Urinary bladder (tissue), 4 donors: ENCODE results near the gene NEK1. TPM values are rescaled to one million over a fixed set of nuclear protein-coding genes. Genes with fewer than 3 reads are reported as not detected.
"Not testable (repeated sequence)": the region's sequence is repeated elsewhere in the genome, so short reads cannot be mapped to it uniquely, and the experiment has no call there.

Source experiments
- DNase-seq: peaks from one replicate; pipeline ENCODE4 v3.0.0-alpha.2; 2015; ENCODE audit errors: extremely low spot score
- H3K27ac ChIP-seq: one replicate; pipeline ENCODE4 v1.5.1; 2013; ENCODE audit warnings: low read depth, mild to moderate bottlenecking, moderate library complexity
- H3K36me3 ChIP-seq: one replicate; pipeline ENCODE4 v1.6.1; 2013; ENCODE audit warnings: mild to moderate bottlenecking, moderate library complexity; ENCODE audit not compliant: insufficient read depth
- H3K4me1 ChIP-seq: one replicate; pipeline ENCODE4 v1.6.1; 2013; ENCODE audit warnings: mild to moderate bottlenecking, moderate library complexity; ENCODE audit not compliant: insufficient read depth
- H3K4me3 ChIP-seq: one replicate; pipeline ENCODE4 v1.5.1; 2013; ENCODE audit warnings: low read depth, low read length
- WGBS: extraction: QIAGEN DNeasy Blood & Tissue Kit; methylation state at CpG from one replicate; pipeline ENCODE4 v1.1.7; 2013; 5-methylcytosine and 5-hydroxymethylcytosine counted together
- polyA plus RNA-seq: library from polyadenylated mRNA; stranded (reverse); fragments of 200-250 nt; gene quantifications from one replicate; pipeline ENCODE4 v1.2.3, GENCODE V29; 2013
- total RNA-seq: library from RNA; depleted of rRNA; stranded (reverse); fragments of >200 nt; gene quantifications from one replicate; pipeline ENCODE4 v1.2.3, GENCODE V29; 2014
- donor health status: healthy with polysubstance abuse.
- donor health status: healthy.

Gene NEK1
- total and polyA plus RNA-seq, 2 donors, result 10.0 to 40.8 TPM

GRCh38 chr4:169649545-169650226, 37.3 kb upstream of the NEK1 start:
- H3K4me3 ChIP-seq, result no peak overlapping the region
- H3K36me3 ChIP-seq, result no peaks in the 10 kb centered on the region
- 80% methylated on average over 7 of the region's 7 CpGs for WGBS
- DNase-seq, result no peak
- H3K4me1 ChIP-seq, result no peaks in the 10 kb centered on the region
- H3K27ac ChIP-seq, result no peak overlapping the region

- WGBS, result 76% methylated on average over 1 of the region's 1 CpG
- H3K4me1 ChIP-seq, result no peaks in the 10 kb centered on the region
- H3K27ac ChIP-seq, result no peak overlapping the region
- no peaks in the 10 kb centered on the region for H3K36me3 ChIP-seq
- H3K4me3 ChIP-seq, result no peak overlapping the region
- DNase-seq, result no peak
These were observed 33.2 kb upstream of the NEK1 start for GRCh38 chr4:169645627-169646026.

GRCh38 chr4:169644802-169645201, 32.4 kb upstream of the NEK1 start:
- Histone ChIP-seq H3K27ac (no peak overlapping the region), H3K36me3 (no peaks in the 10 kb centered on the region), H3K4me3 (no peak overlapping the region), H3K4me1 (no peaks in the 10 kb centered on the region)
- 95% methylated on average over 7 of the region's 7 CpGs for WGBS
- DNase-seq, result no peak

GRCh38 chr4:169640261-169640870, 28.0 kb upstream of the NEK1 start:
- Histone ChIP-seq H3K27ac (no peak overlapping the region), H3K4me1 (no peaks in the 10 kb centered on the region), H3K4me3 (no peak overlapping the region), H3K36me3 (no peaks in the 10 kb centered on the region)
- DNase-seq, result no peak

DNA sequence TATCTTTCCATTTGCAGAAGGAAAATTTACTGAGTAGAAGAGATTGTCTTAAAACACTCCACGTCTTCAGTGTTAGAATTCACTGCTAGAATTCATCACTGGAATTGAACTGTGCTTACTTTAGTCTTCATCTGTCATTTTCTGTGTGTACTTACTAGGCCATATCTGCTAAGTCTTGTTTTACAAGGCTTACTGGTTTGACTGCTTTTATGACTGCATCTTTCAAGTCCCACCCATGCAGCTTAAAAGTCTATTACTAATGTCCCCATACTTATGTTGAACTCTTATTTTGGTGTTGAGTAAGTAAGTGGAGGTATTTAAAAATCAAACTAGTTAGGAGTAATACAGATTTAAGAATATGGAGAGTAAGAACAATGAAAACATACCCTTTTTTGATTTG, 22.6 kb upstream of the NEK1 start:
- 43% methylated on average over 1 of the region's 1 CpG for WGBS
- H3K4me3 ChIP-seq, result no peak overlapping the region
- H3K27ac ChIP-seq, result no peak overlapping the region
- peak; percentile 77 for DNase-seq
- no peaks in the 10 kb centered on the region for H3K4me1 ChIP-seq
- H3K36me3 ChIP-seq, result no peaks in the 10 kb centered on the region

DNA sequence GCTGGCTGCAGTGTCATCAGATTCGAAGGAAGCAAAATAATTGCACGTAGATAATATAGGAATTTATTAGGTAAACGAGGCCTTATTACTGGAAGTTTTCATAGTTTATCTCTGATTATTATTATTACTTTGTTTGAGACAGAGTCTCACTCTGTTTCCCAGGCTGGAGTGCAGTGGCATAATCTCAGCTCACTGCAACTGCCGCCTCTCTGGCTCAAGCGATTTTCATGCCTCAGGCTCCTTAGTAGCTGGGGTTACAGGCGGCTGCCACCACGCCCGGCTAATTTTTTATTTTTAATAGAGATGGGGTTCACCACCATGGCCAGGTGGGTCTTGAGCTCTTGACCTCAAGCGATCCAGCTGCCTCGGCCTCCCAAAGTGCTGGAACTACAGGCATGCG, 20.5 kb upstream of the NEK1 start:
- no peaks in the 10 kb centered on the region for H3K36me3 ChIP-seq
- WGBS, result 82% methylated on average over 11 of the region's 11 CpGs
- no peaks in the 10 kb centered on the region for H3K4me1 ChIP-seq
- peak overlapping the region; percentile 10 for H3K27ac ChIP-seq
- no peak for DNase-seq
- H3K4me3 ChIP-seq, result no peak overlapping the region

- WGBS, result 96% methylated on average over 3 of the region's 3 CpGs
- no peak overlapping the region for H3K4me3 ChIP-seq
- H3K27ac ChIP-seq, result no peak overlapping the region
- H3K36me3 ChIP-seq, result no peaks in the 10 kb centered on the region
- no peaks in the 10 kb centered on the region for H3K4me1 ChIP-seq
- no peak for DNase-seq
These were observed 17.7 kb upstream of the NEK1 start for GRCh38 chr4:169630069-169630468.

DNA sequence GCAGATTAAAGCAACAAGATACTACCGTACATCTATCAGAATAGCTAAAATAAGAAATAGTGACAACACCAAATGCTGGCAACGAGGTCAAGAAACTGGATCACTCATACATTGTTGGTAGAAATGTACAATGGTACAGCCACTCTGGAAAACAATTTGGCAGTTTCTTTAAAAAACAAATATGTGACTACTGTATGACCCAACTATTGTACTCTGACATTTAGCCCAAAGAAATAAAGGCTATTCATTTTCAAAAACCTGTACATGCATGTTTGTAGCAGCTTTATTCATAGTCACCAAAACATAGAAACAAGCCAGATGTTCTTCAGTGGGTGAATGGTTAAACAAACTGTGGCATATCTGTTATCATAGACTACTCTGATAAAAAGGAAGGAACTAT, 16.2 kb upstream of the NEK1 start:
- H3K4me3 ChIP-seq, result no peak overlapping the region
- no peak for DNase-seq
- H3K4me1 ChIP-seq, result no peaks in the 10 kb centered on the region
- 84% methylated on average over 2 of the region's 2 CpGs for WGBS
- H3K36me3 ChIP-seq, result no peaks in the 10 kb centered on the region
- H3K27ac ChIP-seq, result no peak overlapping the region

GRCh38 chr4:169627307-169627706, 14.9 kb upstream of the NEK1 start:
- 94% methylated on average over 1 of the region's 1 CpG for WGBS
- no peak for DNase-seq
- no peaks in the 10 kb centered on the region for H3K36me3 ChIP-seq
- H3K4me1 ChIP-seq, result no peaks in the 10 kb centered on the region
- no peak overlapping the region for H3K27ac ChIP-seq
- H3K4me3 ChIP-seq, result no peak overlapping the region

DNA sequence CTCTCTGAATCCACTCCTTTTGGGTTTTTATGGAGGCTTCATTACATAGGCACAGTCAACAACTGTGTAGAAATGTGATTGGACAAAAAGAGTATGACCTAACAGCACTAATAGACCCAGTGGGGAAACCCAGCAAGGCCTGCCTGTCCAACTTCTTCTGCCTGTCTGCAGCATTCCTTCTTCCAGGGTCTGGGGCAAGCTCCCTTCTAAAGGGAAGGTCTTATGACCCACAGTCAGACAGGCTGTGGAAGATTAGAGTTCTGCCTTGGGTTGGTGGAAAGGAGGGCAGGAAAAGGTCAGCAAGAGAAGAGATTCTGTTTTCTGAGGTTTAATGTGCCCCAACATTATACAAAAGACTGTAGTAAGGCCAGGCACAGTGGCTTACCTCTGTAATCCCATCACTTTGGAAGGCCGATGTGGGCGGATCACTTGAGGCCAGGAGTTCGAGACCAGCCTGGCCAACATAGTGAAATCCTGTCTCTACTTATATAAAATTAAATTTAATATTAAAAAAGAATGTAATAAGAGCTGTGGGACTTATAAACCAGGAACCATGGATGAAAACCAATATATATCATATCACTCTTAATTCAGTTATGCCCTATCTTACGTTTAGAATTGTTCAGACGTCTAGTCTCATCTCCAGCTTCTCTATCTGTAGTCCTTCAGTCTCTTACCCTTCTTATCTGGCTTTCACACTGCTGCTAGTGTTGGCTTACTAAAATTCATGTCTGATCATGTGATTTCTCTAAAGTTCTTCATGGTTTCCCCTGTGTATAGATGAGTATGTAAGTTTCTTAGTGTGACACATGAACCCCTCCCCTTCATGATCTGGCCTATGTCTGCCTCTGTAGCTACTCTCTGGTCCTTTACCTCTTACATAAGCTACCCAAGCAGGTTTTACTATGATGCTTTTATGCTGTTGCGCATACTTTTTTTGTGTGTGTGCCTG, 14.2 kb upstream of the NEK1 start:
- no peaks in the 10 kb centered on the region for H3K4me1 ChIP-seq
- H3K4me3 ChIP-seq, result no peak overlapping the region
- no peak overlapping the region for H3K27ac ChIP-seq
- no peak for DNase-seq
- 90% methylated on average over 6 of the region's 6 CpGs for WGBS
- no peaks in the 10 kb centered on the region for H3K36me3 ChIP-seq

- H3K4me1 ChIP-seq, result no peaks in the 10 kb centered on the region
- H3K36me3 ChIP-seq, result no peaks in the 10 kb centered on the region
- 89% methylated on average over 5 of the region's 5 CpGs for WGBS
- H3K4me3 ChIP-seq, result no peak overlapping the region
- no peak for DNase-seq
- no peak overlapping the region for H3K27ac ChIP-seq
These were observed 13.5 kb upstream of the NEK1 start for GRCh38 chr4:169625886-169626285.

DNA sequence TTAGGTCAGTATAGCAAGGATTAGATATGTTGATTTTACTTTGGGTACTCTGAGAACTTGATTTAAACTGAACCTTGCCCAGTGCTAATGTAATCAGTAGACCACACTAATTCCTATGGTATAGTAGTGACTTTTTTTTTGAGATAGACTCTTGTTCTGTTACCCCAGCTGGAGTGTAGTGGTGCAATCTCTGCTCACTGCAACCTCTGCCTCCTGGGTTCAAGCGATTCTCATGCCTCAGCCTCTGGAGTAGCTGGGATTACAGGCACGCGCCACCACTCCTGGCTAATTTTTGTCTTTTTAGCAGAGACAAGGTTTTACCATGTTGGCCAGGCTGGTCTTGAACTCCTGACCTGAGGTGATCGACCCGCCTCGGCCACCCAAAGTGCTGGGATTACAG, 11.6 kb upstream of the NEK1 start:
- H3K36me3 ChIP-seq, H3K27ac ChIP-seq, H3K4me3 ChIP-seq, H3K4me1 ChIP-seq, DNase-seq: not testable (repeated sequence)
- 83% methylated on average over 6 of the region's 6 CpGs for WGBS

- H3K4me1 ChIP-seq, result no peaks in the 10 kb centered on the region
- no peak for DNase-seq
- no peak overlapping the region for H3K27ac ChIP-seq
- WGBS, result 30% methylated on average over 4 of the region's 4 CpGs
- peak overlapping the region; percentile 23 for H3K4me3 ChIP-seq
- H3K36me3 ChIP-seq, result no peaks in the 10 kb centered on the region
These were observed 10.2 kb upstream of the NEK1 start for GRCh38 chr4:169622566-169622965.
